Thyroid gland (tissue), 4 donors: Measurements from ENCODE around the gene KMT2E. TPM values are rescaled to one million over a fixed set of nuclear protein-coding genes. Genes with fewer than 3 reads are reported as not detected.

ENCODE experiments used
- DNase-seq, 2 donors: peaks; one replicate each; pipeline ENCODE4 v3.0.0-alpha.2; 2019
- H3K27ac ChIP-seq, 3 donors: fragments of 200-600 bp; sonication (generic); 1 replicate in 2 of 3; 2 replicates in 1 of 3; pipeline ENCODE4 v1.5.1; 2016 to 2019; ENCODE audit warnings: mild to moderate bottlenecking in 1 of 3, moderate library complexity in 1 of 3
- H3K27me3 ChIP-seq: fragments of 200-600 bp; sonication (generic); one replicate; pipeline ENCODE4 v1.5.1; 2019
- H3K36me3 ChIP-seq, 2 donors: fragments of 200-600 bp; sonication (generic); one replicate each; pipeline ENCODE4 v1.5.1; 2016 to 2019
- H3K4me1 ChIP-seq, 2 donors: fragments of 200-600 bp; sonication (generic); one replicate each; pipeline ENCODE4 v1.5.1; 2017 to 2019
- H3K4me3 ChIP-seq, 3 donors: fragments of 200-600 bp; sonication (generic); replicated peaks in 1 of 3; 1 replicate in 2 of 3; 2 replicates in 1 of 3; pipeline ENCODE4 v1.5.1; 2016; ENCODE audit warnings: mild to moderate bottlenecking in 1 of 3
- H3K9me3 ChIP-seq: fragments of 200-600 bp; sonication (generic); one replicate; pipeline ENCODE4 v1.5.1; 2017
- POLR2A ChIP-seq, 2 donors: fragments of 450-650 bp; IDR thresholded peaks; one replicate each; pipeline ENCODE4 v1.6.1; 2017; ENCODE audit warnings: antibody characterized with exemption in 2 of 2, mild to moderate bottlenecking in 2 of 2, moderate library complexity in 1 of 2
- WGBS, 2 donors: methylation state at CpG; one replicate each; pipeline ENCODE4 v1.1.5; 2017; 5-methylcytosine and 5-hydroxymethylcytosine counted together
- intact Hi-C: fragments of 100-400 bp; cut with DNase I; formaldehyde crosslinking; loops from one replicate; pipeline ENCODE4 v1.15.1; 2023
- total RNA-seq, 4 donors: library from RNA; depleted of rRNA; stranded (reverse); fragments of >200 nt; gene quantifications; one replicate each; pipeline ENCODE4 v1.2.3, GENCODE V29; 2016
- TF ChIP-seq, protein P1 (sequence below), 6 experiments: fragments of 200-600 bp in 3 of 6; fragments of 450-650 bp in 3 of 6; sonication (generic) in 3 of 6; IDR thresholded peaks; one replicate each; pipeline ENCODE4 v1.5.1; 2016 to 2019; ENCODE audit warnings: antibody characterized with exemption in 6 of 6, mild to moderate bottlenecking in 2 of 6, inconsistent platforms in 1 of 6, moderate library complexity in 1 of 6

Gene KMT2E
- total RNA-seq, 4 donors from 2014 or later = 111 to 181 (median 160) TPM

DNA sequence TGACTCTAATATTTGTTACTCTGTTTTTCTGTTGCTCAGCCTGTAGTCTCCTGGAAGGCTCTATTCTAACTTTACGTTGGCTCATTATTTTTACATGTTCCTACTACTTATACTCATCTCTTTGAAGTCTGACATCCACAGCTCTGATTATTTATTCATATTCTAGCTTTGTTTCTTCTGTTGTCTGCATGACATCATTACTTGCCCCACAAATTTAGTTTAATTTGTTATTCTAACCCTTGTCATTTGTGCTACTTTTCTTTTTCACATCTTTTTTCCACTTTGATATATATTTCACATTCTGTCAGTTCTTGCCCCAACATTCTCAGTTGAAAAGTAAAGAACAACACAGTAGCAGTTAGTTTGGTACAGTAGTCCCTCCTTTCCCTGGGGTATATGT, 51.1 kb downstream of the KMT2E start:
- intact Hi-C loops = no loop called here
- no peak overlapping the region for H3K4me3 ChIP-seq
- peaks cover 5 to 22% of the 10 kb centered on the region in 2 donors for H3K4me1 ChIP-seq
- no peaks in the 10 kb centered on the region for H3K27me3 ChIP-seq
- H3K36me3 ChIP-seq = peaks cover 10 to 12% of the 10 kb centered on the region in 2 donors
- no peak for DNase-seq
- 94 to 98% methylated on average over 1 of the region's 1 CpG for WGBS, 2 donors
- no peaks in the 10 kb centered on the region for H3K9me3 ChIP-seq
- TF ChIP-seq POLR2A (IDR thresholded peaks at IDR 0.05) = no peak
- TF ChIP-seq, protein P1, sequence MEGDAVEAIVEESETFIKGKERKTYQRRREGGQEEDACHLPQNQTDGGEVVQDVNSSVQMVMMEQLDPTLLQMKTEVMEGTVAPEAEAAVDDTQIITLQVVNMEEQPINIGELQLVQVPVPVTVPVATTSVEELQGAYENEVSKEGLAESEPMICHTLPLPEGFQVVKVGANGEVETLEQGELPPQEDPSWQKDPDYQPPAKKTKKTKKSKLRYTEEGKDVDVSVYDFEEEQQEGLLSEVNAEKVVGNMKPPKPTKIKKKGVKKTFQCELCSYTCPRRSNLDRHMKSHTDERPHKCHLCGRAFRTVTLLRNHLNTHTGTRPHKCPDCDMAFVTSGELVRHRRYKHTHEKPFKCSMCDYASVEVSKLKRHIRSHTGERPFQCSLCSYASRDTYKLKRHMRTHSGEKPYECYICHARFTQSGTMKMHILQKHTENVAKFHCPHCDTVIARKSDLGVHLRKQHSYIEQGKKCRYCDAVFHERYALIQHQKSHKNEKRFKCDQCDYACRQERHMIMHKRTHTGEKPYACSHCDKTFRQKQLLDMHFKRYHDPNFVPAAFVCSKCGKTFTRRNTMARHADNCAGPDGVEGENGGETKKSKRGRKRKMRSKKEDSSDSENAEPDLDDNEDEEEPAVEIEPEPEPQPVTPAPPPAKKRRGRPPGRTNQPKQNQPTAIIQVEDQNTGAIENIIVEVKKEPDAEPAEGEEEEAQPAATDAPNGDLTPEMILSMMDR (IDR thresholded peaks at IDR 0.05) = no peak
- H3K27ac ChIP-seq = no peak overlapping the region

DNA sequence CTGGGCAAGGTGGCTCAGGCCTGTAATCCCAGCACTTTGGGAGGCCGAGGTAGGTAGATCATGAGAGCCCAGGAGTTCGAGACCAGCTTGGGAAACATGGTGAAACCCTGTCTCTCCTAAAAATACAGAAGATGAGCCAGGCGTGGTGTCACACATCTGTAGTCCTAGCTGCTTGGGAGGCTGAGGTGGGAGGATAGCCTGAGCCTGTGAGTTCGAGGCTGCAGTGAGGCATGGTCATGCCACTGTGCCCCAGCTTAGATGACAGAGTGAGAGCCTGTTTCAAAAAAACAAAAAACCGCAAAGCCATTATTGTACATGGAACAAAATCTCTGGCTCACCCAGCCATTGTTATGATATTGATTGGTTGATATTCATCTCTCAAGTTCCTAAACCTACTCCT, 53.7 kb downstream of the KMT2E start:
- Histone ChIP-seq H3K9me3 (no peaks in the 10 kb centered on the region), H3K27me3 (no peaks in the 10 kb centered on the region), H3K4me3 (no peak overlapping the region), H3K27ac (no peak overlapping the region), H3K36me3 (peaks cover 10 to 19% of the 10 kb centered on the region in 2 donors), H3K4me1 (peaks cover 5 to 6% of the 10 kb centered on the region in 2 donors)
- intact Hi-C loops = no loop called here
- WGBS, 2 donors = 92 to 93% methylated on average over 5 of the region's 5 CpGs
- no peak for TF ChIP-seq POLR2A (IDR thresholded peaks at IDR 0.05)
- TF ChIP-seq, protein P1 (IDR thresholded peaks at IDR 0.05) = no peak
- no peak for DNase-seq

DNA sequence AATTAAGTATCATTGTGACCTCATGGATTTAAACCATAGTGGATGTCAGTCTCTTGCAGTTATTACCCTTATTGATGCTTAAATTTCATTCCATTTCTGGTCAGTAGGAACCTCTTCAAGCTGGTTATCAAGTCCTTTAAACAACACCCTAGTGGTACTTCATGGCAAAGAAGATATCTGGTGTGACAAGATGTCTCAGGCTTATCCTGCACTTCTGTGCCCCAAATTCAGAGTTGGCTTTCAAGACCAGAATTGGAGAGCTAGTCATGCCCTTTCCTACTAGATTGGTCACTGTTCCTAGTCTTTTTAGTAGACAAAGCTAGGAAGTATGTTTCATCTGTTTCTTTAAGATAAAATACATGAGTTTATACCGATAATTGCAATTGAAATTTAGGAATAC, 54.9 kb downstream of the KMT2E start:
- DNase-seq = no peak
- TF ChIP-seq POLR2A (IDR thresholded peaks at IDR 0.05) = no peak
- TF ChIP-seq, protein P1 (IDR thresholded peaks at IDR 0.05) = no peak
- H3K9me3 ChIP-seq = no peaks in the 10 kb centered on the region
- H3K36me3 ChIP-seq = peaks cover 10 to 20% of the 10 kb centered on the region in 2 donors
- WGBS, 2 donors = 94 to 98% methylated on average over 1 of the region's 1 CpG
- intact Hi-C loops = no loop called here
- H3K4me1 ChIP-seq = no peaks in the 10 kb centered on the region
- no peak overlapping the region for H3K27ac ChIP-seq
- H3K4me3 ChIP-seq = no peak overlapping the region
- H3K27me3 ChIP-seq = no peaks in the 10 kb centered on the region

DNA sequence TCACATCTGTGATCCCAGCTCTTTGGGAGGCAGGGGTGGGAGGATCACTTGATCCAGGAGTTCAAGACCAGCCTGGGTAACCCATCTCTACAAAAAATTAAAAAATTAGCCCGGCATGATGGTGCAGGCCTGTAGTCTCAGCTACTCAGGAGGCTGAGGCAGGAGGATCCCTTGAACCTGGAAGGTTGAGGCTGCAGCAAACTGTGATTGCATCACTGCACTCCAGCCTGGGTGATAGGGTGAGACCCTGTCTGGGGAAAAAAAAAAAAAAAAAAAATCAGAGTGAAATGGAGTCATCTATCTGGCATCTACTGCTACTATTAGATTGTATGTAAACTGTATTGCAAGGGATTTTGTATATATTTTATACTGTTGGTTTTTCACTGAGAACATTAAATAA, 59.1 kb downstream of the KMT2E start:
- intact Hi-C loops = no loop called here
- TF ChIP-seq POLR2A (IDR thresholded peaks at IDR 0.05) = no peak
- TF ChIP-seq, protein P1 (IDR thresholded peaks at IDR 0.05) = no peak
- peaks cover 40 to 46% of the 10 kb centered on the region in 2 donors for H3K36me3 ChIP-seq
- WGBS, 2 donors = 100% methylated on average over 1 of the region's 1 CpG
- H3K27ac ChIP-seq = no peak overlapping the region
- H3K4me3 ChIP-seq = no peak overlapping the region
- H3K9me3 ChIP-seq = no peaks in the 10 kb centered on the region
- no peaks in the 10 kb centered on the region for H3K27me3 ChIP-seq
- no peak for DNase-seq
- no peaks in the 10 kb centered on the region for H3K4me1 ChIP-seq

DNA sequence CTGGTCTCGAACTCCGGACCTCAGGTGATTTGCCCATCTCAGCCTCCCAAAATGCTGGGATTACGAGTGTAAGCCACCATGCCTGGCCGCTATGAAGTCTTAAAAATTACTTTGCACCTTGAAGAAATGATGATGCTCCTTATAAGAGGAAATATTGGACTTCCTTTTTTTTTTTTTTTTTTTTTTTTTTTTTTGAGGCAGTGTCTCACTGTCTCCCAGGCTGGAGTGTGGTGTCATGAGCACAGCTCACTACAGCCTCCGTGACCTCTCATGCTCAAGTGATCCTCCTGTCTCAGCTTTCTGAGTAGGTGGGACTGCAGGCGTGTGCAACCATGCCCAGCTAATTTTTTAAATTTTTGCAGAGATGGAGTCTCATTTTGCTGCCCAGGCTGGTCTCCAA, 65.3 kb downstream of the KMT2E start:
- H3K36me3 ChIP-seq = peaks cover 46 to 70% of the 10 kb centered on the region in 2 donors

More for the DNA sequence above, 65.3 kb downstream of the KMT2E start:
- Histone ChIP-seq H3K4me1 (no peaks in the 10 kb centered on the region), H3K27me3 (no peaks in the 10 kb centered on the region), H3K4me3 (no peak overlapping the region), H3K27ac (no peak overlapping the region), H3K9me3 (no peaks in the 10 kb centered on the region)
- TF ChIP-seq POLR2A (IDR thresholded peaks at IDR 0.05) = no peak
- TF ChIP-seq, protein P1 (IDR thresholded peaks at IDR 0.05) = no peak
- WGBS, 2 donors = 96 to 97% methylated on average over 6 of the region's 6 CpGs
- no peak for DNase-seq
- intact Hi-C loops = no loop called here
